ENCODE results near the gene MTHFR. TPM values are rescaled to one million over a fixed set of nuclear protein-coding genes. Genes with fewer than 3 reads are reported as not detected.
A peak's percentile ranks its signal among the peaks of the same experiment; 100 is the strongest.

The MTHFR gene
- total and polyA plus RNA-seq, 2 of the 4 experiments (the other 2 are of a cell fraction), result 7.3 to 7.4 TPM

DNA sequence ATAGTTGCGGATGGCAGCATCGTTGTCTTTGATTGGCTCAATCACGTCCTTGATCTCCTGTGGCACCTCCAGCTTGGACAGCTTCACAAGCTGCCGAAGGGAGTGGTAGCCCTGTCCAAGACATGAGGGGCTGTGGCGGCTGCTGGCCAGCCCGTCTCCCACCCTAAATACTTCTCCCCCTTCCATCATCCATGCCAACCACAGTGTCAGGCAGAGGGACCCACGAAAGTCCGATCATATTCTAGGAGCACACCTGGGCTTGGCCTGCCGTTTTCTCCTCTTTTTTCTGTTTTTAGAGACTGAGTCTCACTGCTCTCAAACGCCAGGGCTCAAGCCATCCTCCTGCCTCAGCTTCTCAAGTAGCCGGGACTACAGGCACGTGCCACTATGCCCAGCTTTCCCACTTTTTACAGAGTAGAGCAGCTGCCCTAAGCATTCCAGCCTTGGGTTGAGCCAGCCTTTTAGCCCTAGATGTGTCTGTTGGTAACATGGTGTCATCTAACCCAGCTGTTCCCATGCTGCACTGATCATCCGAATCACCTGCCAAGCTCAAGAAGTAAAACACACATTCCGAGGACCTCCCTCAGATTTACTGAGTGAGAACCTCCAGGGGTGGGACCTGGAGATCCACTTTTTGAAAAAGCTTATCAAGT, 10.4 kb downstream of the MTHFR start:
- Histone ChIP-seq H3K18ac (ENCODE audit: low read depth, low read length) (no peak overlapping the region), H3K14ac (replicated peaks; ENCODE audit: low read depth, low read length) (no peak overlapping the region), H3K4me3 (ENCODE audit: insufficient read depth, low read depth, low read length) (no peak overlapping the region), H3K4ac (ENCODE audit: low read depth, low read length) (no peak overlapping the region), H2AFZ (replicated peaks; ENCODE audit: low read length, poor library complexity) (no peak overlapping the region), H2BK5ac (ENCODE audit: low read depth, low read length, poor library complexity, severe bottlenecking) (no peak overlapping the region), H2BK15ac (ENCODE audit: low read depth, low read length) (no peak overlapping the region), H3K27me3 (ENCODE audit: control insufficient read depth, insufficient read depth, low read length) (no peaks in the 10 kb centered on the region), H3K9me3 (ENCODE audit: control insufficient read depth, insufficient read depth, low read length) (no peaks in the 10 kb centered on the region), H4K5ac (ENCODE audit: low read depth, low read length) (no peak overlapping the region), H2BK20ac (ENCODE audit: low read depth, low read length) (no peak overlapping the region), H3K36me3 (ENCODE audit: control insufficient read depth, insufficient read depth, low read length) (peaks cover 50% of the 10 kb centered on the region), H3K9me1 (ENCODE audit: insufficient read depth, low read length) (peaks cover 24% of the 10 kb centered on the region), H3K79me1 (ENCODE audit: low read depth in 1 of 2, low read length in 2 of 2) (peaks cover 0 to 9% of the 10 kb centered on the region in 2 experiments; a peak in 2 of 4 replicates), H2AK5ac (ENCODE audit: low read depth, low read length) (no peak overlapping the region), H3K4me2 (ENCODE audit: low read depth, low read length) (no peak overlapping the region), H3K27ac (ENCODE audit: insufficient read depth, low read length) (no peak overlapping the region), H2BK120ac (ENCODE audit: low read depth, low read length) (no peak overlapping the region), H4K91ac (ENCODE audit: insufficient read depth, low read depth, low read length) (no peak overlapping the region), H2AK9ac (replicated peaks; ENCODE audit: low read depth, low read length, poor library complexity) (peak overlapping the region; percentile 50), H3K56ac (ENCODE audit: extremely low read depth, insufficient read depth, low read length) (no peak overlapping the region), H3K4me1 (ENCODE audit: control insufficient read depth, insufficient read depth, low read length) (peaks cover 24% of the 10 kb centered on the region), H3K9ac (ENCODE audit: low read depth, low read length) (no peak overlapping the region), H4K20me1 (ENCODE audit: insufficient read depth, low read length) (no peaks in the 10 kb centered on the region), H4K8ac (ENCODE audit: low read depth in 2 of 2, low read length in 2 of 2) (no peak overlapping the region), H3K23ac (ENCODE audit: low read depth, low read length) (no peak overlapping the region)
- no peak for TF ChIP-seq POLR2A (IDR thresholded peaks at IDR 0.05; ENCODE audit: low read depth, low read length)
- no peak for TF ChIP-seq RCOR1 (IDR thresholded peaks at IDR 0.05; ENCODE audit: insufficient replicate concordance, low read length)
- no peak for TF ChIP-seq SMC3 (IDR thresholded peaks at IDR 0.05; ENCODE audit: low read depth, low read length)
- WGBS, 2 experiments (ENCODE audit: extremely low coverage in 2 of 2, insufficient read length in 1 of 2), result 92% methylated on average over 9 of the region's 14 CpGs; no CpG with 5 or more reads in 1 of the 2 experiments
- POLR2A ChIA-PET (ENCODE audit: unreplicated experiment), result no interaction called here
- no TSS peak for BruUV-seq (replicated peaks)
- dilution Hi-C loops (cut with HindIII; ENCODE audit: low sequenced_read_pairs, unreplicated experiment), result no loop called here
- intact Hi-C loops (cut with micrococcal nuclease), result no loop called here
- no peak for ATAC-seq (ENCODE audit: low read depth)
- CTCF ChIA-PET, result interaction anchor here (0.5 kb wide), 1 partner anchor 9 kb away, joined by 3 read pairs; no protein-coding TSS in a partner anchor
- in situ Hi-C loops (cut with MboI; ENCODE audit: low sequenced_read_pairs), result no loop called here
- no peak for DNase-seq
